Endothelial cell of umbilical vein (primary cell): ENCODE measurements around the gene LGALS1.

ENCODE experiments used
- EZH2 ChIP-seq: IDR thresholded peaks from 2 replicates; pipeline ENCODE4 v1.6.1; 2012; ENCODE audit warnings: borderline replicate concordance, low read depth, mild to moderate bottlenecking, moderate library complexity, low read length, inconsistent platforms; ENCODE audit not compliant: severe bottlenecking
- GATA2 ChIP-seq: IDR thresholded peaks from 2 replicates; pipeline ENCODE4 v1.7.0; 2011; ENCODE audit warnings: low read depth, mild to moderate bottlenecking, moderate library complexity, mixed read lengths, low read length; ENCODE audit not compliant: insufficient read length, insufficient read depth
- JUN ChIP-seq: IDR thresholded peaks from 2 replicates; pipeline ENCODE4 v1.6.1; 2011; ENCODE audit warnings: borderline replicate concordance, low read depth; ENCODE audit not compliant: insufficient read length, insufficient read depth
- MYC ChIP-seq: IDR thresholded peaks from one replicate; pipeline ENCODE4 v1.6.1; 2011; ENCODE audit warnings: mild to moderate bottlenecking, low read depth, low read length
- POLR2A ChIP-seq: IDR thresholded peaks from 2 replicates; pipeline ENCODE4 v1.6.1; 2012; ENCODE audit warnings: low read depth, mild to moderate bottlenecking, control low read depth, low read length
- POLR2AphosphoS5 ChIP-seq: IDR thresholded peaks from 2 replicates; pipeline ENCODE4 v1.6.1; 2012; ENCODE audit warnings: low read depth, mild to moderate bottlenecking, control low read depth, low read length, moderate library complexity; ENCODE audit not compliant: insufficient read depth
- TF ChIP-seq, protein P1 (sequence below): IDR thresholded peaks from 2 replicates; pipeline ENCODE4 v1.6.1; 2011; ENCODE audit not compliant: insufficient read depth, insufficient read length
- TF ChIP-seq, protein P2 (sequence below), 2 donors: IDR thresholded peaks; 1 replicate in 1 of 2; 2 replicates in 1 of 2; pipeline ENCODE4 v1.5.1; 2011; ENCODE audit warnings: low read length in 2 of 2, mild to moderate bottlenecking in 2 of 2, moderate library complexity in 2 of 2, control low read depth in 1 of 2, inconsistent platforms in 1 of 2, low read depth in 1 of 2; ENCODE audit not compliant: insufficient read depth in 1 of 2; ENCODE audit errors: extremely low read depth in 1 of 2

DNA sequence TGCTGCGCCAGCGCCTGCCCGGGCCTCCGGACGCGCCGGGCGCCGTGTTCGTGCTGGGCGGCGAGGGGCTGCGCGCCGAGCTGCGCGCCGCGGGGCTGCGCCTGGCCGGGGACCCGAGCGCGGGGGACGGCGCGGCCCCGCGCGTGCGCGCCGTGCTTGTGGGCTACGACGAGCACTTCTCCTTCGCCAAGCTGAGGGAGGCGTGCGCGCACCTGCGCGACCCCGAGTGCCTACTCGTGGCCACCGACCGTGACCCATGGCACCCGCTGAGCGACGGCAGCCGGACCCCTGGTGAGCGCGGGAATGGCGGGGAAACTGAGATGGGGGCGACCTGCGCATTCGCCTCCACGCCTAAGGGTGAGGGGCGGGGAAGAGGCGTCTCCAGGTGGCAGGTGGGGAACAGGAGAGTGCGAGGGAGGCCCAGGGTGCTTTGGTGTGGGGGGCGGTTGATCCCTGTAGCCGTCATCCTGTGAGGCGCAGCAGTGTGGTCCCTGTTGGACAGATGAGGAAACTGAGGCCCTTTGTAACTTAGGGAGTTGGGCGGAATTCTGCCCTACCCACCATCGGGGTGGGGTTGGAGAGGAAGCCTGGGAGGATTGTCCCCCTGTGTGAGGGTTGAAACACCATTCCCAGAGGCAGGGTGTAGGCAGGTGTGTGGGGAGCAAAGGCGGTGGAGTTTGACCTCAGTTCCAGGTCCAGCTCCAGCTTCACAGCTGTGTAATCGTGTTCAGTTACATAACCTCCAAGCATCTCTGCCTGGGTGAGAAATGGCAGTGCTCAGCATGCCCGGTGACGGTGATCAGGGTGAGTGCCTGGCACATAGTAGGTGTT lies 16.2 kb upstream of the LGALS1 start:
- TF ChIP-seq, protein P1, sequence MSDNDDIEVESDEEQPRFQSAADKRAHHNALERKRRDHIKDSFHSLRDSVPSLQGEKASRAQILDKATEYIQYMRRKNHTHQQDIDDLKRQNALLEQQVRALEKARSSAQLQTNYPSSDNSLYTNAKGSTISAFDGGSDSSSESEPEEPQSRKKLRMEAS, result no peak
- TF ChIP-seq JUN, result no peak
- TF ChIP-seq POLR2AphosphoS5, result no peak
- no peak for TF ChIP-seq EZH2
- TF ChIP-seq, protein P2, sequence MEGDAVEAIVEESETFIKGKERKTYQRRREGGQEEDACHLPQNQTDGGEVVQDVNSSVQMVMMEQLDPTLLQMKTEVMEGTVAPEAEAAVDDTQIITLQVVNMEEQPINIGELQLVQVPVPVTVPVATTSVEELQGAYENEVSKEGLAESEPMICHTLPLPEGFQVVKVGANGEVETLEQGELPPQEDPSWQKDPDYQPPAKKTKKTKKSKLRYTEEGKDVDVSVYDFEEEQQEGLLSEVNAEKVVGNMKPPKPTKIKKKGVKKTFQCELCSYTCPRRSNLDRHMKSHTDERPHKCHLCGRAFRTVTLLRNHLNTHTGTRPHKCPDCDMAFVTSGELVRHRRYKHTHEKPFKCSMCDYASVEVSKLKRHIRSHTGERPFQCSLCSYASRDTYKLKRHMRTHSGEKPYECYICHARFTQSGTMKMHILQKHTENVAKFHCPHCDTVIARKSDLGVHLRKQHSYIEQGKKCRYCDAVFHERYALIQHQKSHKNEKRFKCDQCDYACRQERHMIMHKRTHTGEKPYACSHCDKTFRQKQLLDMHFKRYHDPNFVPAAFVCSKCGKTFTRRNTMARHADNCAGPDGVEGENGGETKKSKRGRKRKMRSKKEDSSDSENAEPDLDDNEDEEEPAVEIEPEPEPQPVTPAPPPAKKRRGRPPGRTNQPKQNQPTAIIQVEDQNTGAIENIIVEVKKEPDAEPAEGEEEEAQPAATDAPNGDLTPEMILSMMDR (IDR thresholded peaks at IDR 0.05; ENCODE audit: extremely low read depth in 1 of 2, insufficient read depth in 1 of 2, low read depth in 1 of 2, low read length in 2 of 2), result no peak
- no peak for TF ChIP-seq GATA2
- no peak for TF ChIP-seq POLR2A
- no peak for TF ChIP-seq MYC
